Choroid plexus epithelial cell (primary cell): ENCODE data around the gene TRIOBP.
"Not testable (repeated sequence)": the region's sequence is repeated elsewhere in the genome, so short reads cannot be mapped to it uniquely, and the experiment has no call there.

Experiments
- DNase-seq: peaks from one replicate; pipeline ENCODE4 v3.0.0-alpha.2; 2010; ENCODE audit warnings: low read depth
- H3K4me3 ChIP-seq: 2 replicates; pipeline ENCODE4 v1.5.1; 2011; ENCODE audit warnings: low read depth, mild to moderate bottlenecking, control low read depth, low read length, moderate library complexity
- CTCF ChIP-seq: conservative IDR thresholded peaks from 2 replicates; pipeline ENCODE4 v1.5.1; 2011; ENCODE audit warnings: low read depth, mild to moderate bottlenecking, control low read depth, inconsistent platforms, low read length, moderate library complexity

Gene TRIOBP

DNA sequence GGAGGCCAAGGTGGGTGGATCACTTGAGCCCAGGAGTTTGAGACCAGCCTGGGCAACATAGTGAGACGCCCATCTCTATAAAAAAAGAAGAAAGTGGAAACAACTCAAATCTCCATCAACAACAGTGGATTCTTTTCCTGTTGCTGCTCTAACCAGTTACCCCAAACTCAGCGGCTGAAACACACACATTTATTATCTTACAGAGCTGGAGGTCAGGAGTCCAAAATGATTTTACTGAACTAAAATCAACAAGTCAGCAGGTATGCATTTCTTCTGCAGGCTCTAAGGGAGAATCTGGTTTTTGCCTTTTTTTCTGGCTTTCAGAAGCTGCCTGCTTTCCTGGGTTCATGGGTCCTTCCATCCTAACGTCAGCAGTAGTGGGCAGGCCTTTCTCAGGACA lies 99.2 kb downstream of the TRIOBP start:
- DNase-seq = no peak
- TF ChIP-seq CTCF = no peak
- no peak overlapping the region for H3K4me3 ChIP-seq

DNA sequence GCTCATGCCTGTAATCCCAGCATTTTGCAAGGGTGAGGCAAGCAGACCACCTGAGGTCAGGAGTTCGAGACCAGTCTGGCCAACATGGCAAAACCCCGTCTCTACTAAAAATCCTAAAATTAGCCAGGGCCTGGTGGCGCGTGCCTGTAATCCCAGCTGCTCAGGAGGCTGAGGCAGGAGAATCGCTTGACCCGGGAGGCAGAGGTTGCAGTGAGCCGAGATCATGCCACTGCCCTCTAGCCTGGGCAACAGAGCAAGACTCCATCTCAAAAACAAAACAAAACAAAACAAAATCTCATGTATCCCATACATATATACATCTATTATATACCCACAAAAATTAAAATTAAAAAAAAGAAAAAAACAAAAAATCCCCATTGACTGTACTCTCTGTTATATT lies 100.4 kb downstream of the TRIOBP start:
- DNase-seq, H3K4me3 ChIP-seq: not testable (repeated sequence)

DNA sequence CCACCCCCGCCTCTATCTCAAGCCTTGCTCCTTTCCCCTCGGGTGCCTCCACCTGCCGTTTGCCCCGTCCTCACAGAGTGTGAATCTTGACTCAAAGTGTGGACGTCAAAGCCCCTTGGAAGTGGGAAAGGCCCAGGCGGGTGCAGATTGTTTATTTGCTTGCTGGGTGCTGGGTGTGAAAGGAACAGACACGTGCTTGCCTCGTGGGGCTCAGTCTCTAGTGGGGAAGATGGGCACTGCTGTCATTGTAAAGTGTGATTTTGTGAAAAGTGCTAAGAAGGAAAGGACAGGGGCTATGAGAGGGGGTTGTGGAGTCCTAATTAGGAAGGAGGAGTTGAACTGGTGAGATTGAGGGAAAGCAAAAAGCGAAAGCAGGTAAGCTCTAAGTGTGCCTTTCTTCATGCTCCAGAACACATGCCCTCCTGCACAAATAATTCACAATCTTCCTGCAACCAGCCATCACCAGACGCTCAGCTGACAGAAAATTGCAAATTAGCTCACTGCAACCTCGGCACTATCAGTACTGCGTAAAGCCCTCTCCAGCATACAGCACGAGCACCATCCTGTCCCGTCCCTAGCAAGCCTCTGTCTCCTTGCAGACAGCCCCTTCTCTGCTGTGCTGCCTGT lies 101.1 kb downstream of the TRIOBP start:
- DNase-seq = no peak
- H3K4me3 ChIP-seq = no peak overlapping the region
- TF ChIP-seq CTCF = peak; percentile 4

DNA sequence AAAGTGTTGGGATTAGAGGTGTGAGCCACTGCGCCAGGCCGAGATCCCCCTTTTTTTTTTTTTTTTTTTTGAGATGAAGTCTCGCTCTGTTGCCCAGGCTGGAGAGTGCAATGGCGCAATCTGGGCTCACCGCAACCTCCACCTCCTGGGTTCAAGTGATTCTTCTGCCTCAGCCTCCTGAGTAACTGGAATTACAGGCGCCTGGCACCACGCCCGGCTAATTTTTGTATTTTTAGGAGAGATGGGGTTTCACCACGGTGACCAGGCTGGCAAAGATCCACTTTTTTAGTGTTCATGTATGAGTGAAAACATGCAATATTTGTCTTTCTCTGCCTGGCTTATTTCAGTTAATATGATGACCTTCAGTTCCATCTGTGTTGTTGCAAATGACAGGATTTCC lies 103.1 kb downstream of the TRIOBP start:
- DNase-seq, H3K4me3 ChIP-seq: not testable (repeated sequence)

DNA sequence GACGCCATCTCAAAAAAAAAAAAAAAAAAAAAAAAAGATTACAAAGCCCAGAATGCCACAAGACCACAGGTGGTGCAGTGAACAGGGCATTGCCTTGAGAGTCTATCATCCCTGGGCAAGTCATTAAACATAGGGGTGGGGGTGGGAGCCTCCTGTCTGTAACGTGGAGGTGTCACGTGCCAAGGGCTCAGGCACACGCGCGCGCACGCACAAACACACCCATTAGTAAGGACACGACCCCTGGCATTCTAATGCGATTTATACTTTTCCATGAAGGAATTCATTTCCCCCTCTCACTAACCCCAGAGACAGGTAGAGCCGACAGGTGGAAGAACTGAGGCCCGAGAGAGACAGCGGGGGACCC lies 105.1 kb downstream of the TRIOBP start:
- no peak for DNase-seq
- TF ChIP-seq CTCF = no peak
- peak overlapping the region; percentile 66 for H3K4me3 ChIP-seq

GRCh38 chr22:37802310-37803194 lies 105.7 kb downstream of the TRIOBP start:
- no peak for TF ChIP-seq CTCF
- peak overlapping the region; percentile 66 for H3K4me3 ChIP-seq
- DNase-seq = peak; percentile 60

DNA sequence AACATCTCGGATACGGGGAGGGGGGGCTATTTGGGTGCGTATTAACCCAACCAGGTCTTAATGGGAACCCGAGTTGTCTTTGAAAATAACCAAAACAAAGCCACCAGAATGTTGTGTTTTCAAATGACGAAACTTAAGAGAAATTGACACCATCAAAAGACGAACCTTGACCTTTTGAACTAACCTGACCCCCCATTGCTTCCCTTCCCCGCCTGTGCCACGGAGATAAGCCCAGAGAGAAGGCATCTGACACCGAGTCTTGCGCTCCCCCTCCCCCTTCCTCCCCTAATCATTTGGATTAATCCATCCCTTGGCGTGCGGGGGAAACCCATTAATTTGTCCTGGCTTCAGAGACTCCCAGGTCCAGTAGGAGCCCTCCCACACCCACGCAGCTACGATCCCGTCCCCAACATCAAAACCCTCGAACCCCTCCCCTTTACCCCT lies 106.4 kb downstream of the TRIOBP start:
- H3K4me3 ChIP-seq = peak overlapping the region; percentile 66
- TF ChIP-seq CTCF = no peak
- DNase-seq = no peak
